CD4-positive, alpha-beta T cell treated with Interleukin-15 for 1 hour (primary cell): ENCODE results near the gene RCC2.

Experiments used
- DNase-seq: peaks from one replicate; pipeline ENCODE4 v3.0.0-alpha.2; 2020

Gene RCC2

GRCh38 chr1:17441993-17442357 is 2.5 kb upstream of the RCC2 start:
- no peak for DNase-seq

- DNase-seq: no peak
These were observed 2.0 kb upstream of the RCC2 start for GRCh38 chr1:17441265-17441992.

DNA sequence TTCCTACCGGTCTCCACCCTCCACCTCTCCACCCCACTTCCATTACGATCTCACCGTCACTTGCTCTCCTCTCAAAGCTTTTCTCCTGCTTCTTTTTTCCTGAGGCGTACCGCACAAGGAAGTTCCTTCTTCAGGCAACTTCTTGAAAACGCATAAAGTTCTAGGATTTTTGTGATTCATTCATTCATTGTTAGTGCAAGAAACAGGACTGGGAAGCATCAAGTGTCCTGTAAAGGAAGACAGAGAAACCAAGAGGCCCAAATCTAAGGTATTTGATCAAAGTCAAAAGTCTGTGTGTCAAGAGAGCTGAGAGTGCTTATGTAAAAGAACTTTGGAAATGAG is 1.3 kb upstream of the RCC2 start:
- no peak for DNase-seq

DNA sequence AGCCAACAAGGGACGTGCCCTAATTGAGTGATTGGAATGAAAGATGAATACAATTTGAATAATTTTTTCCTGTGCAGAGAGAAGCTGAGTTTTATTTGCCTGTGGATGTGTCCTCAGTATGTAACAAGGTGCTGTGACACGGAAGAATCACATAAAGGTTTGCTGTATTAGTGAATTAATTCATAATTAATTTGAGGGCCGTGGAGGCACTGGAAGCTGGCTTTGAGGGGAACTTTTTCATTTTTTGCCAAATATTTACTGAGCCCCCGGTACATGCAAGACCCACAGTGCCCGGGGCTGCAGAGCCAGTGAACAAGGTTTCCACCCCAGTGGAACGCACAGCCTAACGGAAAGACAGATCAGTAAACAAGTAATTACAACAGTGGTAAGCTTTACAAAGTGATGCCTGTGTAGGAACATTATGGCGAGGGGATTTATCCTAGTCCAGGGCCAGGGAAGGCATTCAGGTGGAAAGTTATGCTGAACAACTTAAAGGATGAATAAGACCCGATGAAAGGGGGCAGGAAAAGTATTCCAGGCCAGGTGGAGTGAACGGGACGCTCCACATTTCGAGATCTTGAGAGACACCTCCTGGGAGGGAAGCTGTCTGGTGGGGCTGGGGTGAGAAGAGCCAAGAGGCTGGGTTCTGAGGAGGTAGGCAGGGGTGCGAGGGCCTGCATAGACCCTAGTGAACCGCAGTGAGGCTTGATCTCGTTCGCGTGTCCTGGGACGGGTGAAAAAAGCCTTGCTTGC is 773 bp upstream of the RCC2 start:
- DNase-seq: no peak

GRCh38 chr1:17438318-17439249 is 893 bp downstream of the RCC2 start:
- peak; percentile 73 for DNase-seq

GRCh38 chr1:17437580-17438317 is 1.7 kb downstream of the RCC2 start:
- DNase-seq: peak; percentile 48

DNA sequence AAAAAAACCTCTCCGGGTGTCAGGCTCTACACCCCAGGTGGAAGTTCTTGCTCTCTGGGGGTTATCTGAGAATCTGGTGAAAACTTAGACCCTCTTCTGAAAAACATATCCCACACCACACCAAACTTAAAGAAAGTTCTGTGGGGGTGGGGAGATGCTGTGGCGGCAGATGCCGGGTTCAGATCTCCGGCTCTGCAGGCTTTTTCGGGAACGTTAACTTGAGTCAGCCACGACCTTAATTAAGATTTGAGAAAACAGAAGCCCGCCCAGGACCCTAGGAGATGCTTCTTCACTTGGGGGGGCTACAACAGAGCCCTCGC is 2.3 kb downstream of the RCC2 start:
- DNase-seq: no peak

DNA sequence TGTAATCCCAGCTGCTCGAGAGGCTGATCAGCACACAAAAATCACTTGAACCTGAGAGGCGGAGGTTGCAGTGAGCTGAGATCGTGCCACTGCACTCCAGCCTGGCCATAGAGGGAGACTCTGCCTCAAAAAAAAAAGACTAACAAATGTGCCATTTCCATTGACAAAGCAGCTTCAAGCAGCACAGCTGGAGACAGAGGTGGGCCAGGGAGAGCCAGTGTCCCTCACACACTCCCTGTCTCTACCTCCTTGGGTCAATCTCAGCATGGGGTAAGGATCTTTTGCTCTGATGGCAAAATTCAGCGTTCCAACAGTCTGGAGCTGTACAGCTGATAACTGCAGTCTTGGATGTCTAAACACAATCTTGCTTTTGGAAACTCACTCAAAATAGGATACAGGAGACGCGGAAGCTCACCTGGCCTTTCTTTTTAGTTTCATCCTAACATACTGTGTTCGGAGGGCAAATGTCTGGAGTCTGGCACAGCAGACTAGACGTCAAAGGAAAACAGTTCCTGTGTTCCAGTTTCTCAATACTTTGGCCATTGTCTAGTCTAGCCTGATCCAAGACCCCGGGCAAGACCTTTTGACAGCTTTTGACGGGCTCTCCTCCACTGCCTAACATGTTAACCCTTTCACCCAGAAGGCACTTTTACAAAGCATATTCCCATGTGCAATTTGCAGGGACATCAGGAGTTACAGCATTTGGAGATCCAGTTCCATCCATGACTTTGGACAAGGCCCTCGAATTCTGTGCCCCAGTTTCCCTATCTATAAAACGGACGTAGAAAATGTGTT is 2.9 kb downstream of the RCC2 start:
- DNase-seq: no peak

DNA sequence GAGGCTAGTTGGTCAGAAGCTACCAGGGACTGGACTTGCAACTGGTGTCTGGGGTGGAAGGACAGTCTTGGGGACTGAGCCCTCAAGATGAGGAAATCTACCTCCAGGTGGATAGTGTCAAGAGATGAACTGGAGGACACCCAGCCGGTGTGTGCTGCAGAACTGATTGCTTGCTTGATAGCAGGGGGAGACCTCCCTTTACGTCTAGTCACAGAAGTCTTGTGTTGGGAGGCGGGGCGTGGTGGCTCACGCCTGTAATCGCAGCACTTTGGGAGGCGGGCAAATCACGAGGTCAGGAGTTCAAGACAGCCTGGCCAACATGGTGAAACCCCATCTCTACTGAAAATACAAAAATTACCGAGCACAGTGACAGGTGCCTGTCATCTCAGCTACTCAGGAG is 4.9 kb downstream of the RCC2 start:
- DNase-seq: no peak

GRCh38 chr1:17434016-17434415 is 5.5 kb downstream of the RCC2 start:
- no peak for DNase-seq

DNA sequence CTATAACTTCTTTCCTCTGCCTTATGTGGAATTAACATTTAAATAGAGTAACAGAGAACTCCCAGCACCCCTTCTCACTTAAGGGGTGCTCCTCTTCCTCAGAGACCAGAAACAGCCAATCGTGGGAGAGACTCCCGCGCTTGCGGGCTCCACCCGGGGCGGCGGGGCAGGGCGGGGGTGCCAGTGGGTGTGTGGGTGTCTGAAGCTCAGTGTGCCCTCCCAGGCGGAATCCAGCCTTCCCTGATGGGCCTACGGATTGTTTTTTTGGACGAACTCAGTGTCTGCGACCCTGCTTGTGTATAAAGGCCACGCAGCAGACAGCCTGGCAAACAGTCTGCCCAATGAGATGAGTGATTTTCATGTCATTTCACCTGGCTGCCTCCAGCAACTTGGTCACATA is 6.2 kb downstream of the RCC2 start:
- no peak for DNase-seq

DNA sequence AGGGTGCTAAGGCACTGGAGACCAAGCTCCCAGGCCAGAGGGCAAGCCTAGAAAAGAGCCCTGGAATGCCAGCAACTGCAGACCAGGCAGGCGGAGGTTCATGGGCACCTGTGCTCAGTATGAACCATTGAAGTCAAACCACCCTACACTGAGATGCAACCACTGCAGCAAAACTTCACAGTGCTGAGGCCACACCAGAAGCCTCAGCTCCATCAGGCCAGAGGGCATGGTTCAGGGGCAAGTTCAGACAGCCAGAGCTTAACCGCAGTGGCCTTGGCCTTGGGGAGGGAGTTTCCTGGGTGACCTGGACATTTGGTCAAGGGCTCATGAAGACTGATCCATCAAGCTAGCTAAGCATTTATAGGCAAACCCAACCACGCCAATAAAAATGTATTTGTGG is 7.1 kb downstream of the RCC2 start:
- DNase-seq: no peak

GRCh38 chr1:17429183-17429582 is 10.3 kb downstream of the RCC2 start:
- DNase-seq: no peak

- DNase-seq: no peak
These were observed 11.5 kb downstream of the RCC2 start for GRCh38 chr1:17427696-17428660.

GRCh38 chr1:17425806-17426600 is 13.5 kb downstream of the RCC2 start:
- DNase-seq: no peak

- DNase-seq: no peak
These were observed 15.7 kb downstream of the RCC2 start for GRCh38 chr1:17423781-17424245.

DNA sequence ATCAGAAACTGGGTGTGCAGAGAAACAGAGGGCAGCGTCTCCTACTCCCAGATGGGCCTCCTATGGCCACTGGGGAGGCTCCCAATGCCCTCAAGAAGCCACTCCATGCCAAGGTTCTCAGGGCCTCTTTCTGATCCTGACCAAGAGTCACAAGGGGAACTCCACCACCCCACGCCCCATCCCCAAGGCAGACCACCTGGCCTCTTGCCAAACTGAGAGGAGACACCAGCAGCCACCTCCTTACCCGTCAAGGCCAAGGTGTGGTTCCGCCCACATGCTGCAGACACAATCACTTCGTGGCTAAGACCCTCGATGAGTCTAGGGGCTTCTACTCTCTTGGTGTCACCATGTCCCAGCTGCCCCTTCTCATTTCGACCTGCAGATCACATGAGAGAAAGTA is 17.0 kb downstream of the RCC2 start:
- no peak for DNase-seq

- DNase-seq: no peak
These were observed 19.0 kb downstream of the RCC2 start for GRCh38 chr1:17420391-17420918.

- DNase-seq: peak; percentile 46
These were observed 19.7 kb downstream of the RCC2 start for GRCh38 chr1:17419626-17420328.
